ENCODE measurements around the gene PDK2.

The PDK2 gene

DNA sequence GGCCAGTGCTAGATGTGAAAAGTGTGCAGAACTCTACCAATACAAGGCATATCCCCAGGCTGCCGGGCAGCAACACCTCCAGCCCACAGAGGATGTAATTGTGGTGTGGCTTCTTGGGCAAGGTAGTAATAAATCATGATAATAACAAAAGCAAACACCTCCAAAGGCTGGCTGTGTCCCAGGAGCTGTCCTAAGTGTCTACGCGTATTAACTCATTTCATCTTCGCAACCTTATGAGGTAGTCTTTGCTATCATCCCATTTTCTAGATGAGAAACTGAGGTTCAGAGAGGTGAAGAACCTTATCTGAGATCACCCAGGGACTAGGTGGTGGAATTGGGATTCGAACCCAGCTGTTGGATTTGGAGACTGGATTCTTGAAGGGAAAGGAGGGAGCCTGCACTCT lies 5.3 kb downstream of the PDK2 start:
- DNase-seq (ENCODE audit: low read depth in 2 of 2), result no peak

DNA sequence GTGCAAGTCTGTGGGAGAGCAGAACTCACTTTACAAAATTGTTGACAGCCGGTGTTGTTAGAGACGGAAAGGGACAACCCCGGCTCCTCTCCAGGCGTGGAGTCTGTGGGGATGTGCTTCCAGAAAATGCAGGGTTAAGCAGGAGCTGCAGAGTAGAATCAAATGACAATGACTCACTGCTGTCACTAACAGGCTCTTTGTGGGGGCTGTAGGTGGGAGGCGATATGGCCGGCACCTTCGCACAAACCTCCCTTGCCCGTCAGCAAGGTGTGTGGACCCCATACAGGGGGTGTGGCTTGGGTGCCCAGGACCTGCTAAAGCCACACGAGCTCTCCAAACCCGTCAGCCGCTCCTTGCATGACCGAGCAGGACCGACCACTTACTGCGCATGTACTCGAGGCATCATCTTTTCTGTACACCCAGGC lies 5.8 kb downstream of the PDK2 start:
- DNase-seq (ENCODE audit: low read depth in 2 of 2), result no peak

DNA sequence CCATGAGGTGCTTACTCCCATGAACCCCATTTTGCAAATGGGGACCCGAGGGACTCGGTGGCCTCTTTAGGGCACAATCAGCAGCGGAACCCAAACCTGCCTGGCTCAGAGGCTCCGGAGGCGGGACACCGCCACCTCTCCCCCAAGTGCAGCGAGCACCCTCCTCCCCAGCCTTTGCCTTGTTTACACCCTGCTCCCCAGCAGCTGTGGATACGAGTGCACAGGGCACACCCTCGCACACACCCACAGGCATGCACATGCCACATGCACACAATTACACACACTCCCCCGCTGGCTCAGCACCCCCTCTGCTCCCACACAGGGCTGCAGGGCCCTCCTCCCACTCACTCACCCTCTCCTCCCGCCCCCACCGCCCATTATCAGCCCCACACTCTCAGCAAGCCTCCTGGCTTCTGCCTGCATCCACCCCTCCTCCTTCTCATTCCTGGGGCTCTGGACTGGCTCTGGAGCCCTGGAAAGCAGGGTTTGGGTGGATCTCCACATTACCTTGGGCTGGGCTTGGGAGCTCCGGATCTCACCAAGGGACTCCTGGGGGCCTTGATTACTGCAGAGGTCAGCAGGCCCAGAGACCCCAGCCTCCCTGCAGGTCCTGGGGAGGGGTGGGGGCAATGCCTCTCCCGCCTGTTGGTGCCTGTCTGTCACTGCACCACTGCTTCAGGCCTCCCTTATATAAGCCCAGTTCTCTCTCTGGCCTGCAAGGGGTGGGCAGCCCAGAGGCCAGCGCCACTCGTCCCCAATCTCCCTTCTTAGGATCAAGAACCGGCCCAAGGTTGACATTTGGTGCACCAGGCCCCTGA lies 6.4 kb downstream of the PDK2 start:
- peak in 1 of 2 experiments; percentile 29 for DNase-seq (ENCODE audit: low read depth in 2 of 2)

DNA sequence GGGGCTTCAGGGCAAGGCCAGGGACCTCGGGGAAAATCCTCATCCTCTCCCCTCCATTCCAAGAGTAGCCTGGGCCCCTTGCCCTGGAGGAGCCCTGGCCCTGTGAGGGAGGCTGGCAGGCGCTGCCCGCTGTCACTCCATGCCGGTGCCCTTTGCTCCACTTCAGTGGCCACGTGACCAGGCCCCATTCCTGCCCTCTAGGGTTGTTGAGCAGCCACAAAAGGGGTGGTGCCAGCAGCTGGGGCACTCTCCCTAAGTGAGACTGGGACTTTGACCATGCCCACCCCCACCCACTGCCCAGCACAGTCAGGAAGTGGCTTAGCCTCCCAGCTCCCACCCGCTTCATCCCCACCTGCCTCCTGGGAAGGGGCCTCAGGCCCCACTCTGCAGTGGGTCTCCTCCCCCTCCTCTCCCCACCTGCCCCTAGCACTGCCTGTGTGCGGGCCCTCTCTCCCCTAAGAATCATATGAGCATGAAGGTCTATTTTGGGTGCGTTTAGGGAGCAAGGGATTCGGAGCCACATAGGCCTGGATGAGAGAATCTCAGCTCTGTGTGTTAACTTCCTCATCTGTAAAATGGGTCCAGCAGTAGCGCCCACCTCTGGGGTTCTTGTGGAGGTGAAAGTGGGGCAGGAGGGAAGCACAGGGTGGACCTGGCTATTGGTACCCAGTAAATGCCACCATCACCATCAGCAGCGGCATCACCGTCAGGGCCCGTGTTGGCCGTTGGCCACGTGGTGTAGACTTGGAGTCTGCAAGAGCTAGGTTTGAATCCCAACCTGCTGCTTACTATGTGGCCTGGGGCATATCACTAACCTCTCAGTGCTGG lies 7.2 kb downstream of the PDK2 start:
- DNase-seq (ENCODE audit: low read depth in 2 of 2), result no peak

DNA sequence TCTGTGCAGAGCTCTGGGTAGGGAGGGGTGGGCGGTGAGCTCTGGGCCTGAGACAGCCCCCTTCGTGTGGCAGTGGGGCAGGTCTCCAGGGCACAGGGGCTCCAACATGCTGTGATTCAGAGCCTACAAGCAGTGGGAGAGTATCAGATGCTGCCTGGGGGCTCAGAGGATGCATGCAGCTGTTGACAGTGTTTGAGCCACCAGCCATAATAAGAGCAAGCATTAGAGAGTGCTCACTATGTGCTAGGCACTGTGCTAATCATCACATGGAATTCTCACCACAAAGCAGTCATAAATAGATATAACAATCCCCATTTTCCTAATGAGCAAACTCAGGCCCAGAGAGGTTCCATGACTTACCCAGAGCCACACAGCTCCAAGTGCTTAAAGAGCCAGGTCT lies 8.1 kb downstream of the PDK2 start:
- no peak for DNase-seq (ENCODE audit: low read depth in 2 of 2)

DNA sequence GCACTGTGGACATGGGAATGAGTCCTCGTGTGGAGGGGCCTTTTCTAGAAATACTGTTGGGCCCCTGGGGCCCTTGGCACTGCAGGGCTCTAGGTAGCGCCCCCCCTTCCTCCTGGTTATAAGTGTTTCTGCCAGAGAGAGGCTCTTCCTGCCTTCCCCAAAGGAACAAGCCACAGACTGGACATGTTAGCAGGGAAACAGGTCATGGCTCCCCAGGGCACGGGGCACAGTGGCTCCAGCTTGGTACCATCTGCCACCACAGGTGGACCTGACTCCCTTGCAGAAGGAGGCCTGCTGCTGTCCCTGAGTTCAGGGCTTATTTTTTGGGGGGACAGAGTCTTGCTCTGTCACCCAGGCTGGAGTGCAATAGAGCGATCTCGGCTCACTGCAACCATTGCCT lies 8.8 kb downstream of the PDK2 start:
- no peak for DNase-seq (ENCODE audit: low read depth in 2 of 2)

DNA sequence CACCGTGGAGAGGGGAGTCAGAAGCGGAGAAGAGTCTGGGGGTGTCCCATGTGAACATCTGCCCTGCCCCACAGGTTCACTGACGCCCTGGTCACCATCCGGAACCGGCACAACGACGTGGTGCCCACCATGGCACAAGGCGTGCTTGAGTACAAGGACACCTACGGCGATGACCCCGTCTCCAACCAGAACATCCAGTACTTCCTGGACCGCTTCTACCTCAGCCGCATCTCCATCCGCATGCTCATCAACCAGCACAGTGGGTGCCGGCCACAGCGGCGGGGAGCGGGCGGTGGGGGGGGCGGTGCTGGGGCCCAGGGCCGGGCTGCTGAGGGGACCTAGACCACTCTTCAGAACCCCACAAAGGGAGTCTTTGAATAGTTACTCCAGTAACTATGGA lies 10.7 kb downstream of the PDK2 start:
- DNase-seq (ENCODE audit: low read depth in 2 of 2), result no peak

DNA sequence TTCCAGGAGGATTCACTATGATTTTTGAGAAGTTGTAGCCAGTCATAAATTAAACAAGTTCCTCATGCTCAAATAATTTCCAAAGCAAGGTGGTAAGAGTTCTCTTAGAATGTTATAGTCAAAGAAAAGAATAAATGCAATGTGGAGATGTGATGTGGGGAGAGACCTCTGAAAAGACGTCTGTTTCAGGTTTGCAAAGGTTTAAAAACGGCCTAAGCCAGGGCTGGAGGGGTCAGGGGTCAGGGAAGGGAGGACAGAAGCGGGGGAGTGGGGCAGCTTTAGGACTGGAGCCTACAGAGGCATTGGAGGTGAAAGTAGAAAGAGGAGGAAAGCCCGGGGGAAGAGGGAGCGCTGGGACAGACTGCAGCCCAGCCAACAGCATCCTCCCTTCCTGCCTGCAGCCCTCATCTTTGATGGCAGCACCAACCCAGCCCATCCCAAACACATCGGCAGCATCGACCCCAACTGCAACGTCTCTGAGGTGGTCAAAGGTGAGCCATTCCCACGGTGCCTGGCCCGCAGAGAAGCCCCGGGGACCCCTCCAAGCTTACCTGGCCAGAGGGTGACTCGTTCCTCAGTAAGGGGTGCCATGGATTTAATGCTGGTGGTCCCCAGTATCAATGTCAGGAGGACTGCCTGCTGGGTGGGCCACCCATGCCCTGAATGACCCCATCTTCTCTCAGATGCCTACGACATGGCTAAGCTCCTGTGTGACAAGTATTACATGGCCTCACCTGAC lies 11.4 kb downstream of the PDK2 start:
- DNase-seq (ENCODE audit: low read depth in 2 of 2), result no peak

DNA sequence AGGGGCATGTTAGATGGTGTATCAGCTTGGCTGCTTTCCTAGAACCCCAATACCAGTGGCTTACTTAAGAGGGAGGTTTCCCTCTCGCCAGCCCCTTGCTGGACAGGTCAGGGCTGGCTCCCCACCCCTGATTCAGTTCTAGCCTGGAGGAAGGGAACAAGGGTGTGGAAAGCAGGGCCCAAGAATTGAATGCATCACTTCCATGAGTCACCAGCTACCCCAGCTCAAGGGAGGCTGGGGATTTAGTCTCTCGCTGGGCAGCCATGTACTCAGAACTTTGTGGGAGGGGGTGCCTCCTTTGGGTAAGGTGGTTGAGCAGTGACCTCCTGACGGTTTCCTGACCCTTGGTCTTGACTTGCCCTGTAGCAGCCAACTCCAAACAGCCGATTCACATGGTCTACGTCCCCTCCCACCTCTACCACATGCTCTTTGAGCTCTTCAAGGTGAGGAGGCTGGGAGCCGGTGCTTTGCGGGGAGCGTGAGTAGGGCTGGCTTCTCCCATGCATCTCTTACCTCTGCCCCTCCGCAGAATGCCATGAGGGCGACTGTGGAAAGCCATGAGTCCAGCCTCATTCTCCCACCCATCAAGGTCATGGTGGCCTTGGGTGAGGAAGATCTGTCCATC lies 12.8 kb downstream of the PDK2 start:
- DNase-seq (ENCODE audit: low read depth in 2 of 2), result no peak

DNA sequence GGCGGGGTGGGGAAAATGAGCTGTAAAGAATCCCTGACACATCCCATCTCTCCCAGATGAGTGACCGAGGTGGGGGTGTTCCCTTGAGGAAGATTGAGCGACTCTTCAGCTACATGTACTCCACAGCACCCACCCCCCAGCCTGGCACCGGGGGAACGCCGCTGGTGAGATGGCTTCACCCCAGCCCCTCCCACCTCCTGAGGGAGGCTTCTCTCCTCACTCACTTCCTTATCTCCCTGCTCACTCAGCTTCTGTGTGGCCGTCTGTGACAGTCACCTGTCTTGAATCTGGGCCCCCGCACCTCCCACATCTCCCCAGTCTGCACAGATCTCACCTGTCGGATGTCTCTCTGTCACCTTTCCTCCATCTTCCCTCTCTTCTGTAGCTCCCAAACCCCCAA lies 13.4 kb downstream of the PDK2 start:
- no peak for DNase-seq (ENCODE audit: low read depth in 2 of 2)

DNA sequence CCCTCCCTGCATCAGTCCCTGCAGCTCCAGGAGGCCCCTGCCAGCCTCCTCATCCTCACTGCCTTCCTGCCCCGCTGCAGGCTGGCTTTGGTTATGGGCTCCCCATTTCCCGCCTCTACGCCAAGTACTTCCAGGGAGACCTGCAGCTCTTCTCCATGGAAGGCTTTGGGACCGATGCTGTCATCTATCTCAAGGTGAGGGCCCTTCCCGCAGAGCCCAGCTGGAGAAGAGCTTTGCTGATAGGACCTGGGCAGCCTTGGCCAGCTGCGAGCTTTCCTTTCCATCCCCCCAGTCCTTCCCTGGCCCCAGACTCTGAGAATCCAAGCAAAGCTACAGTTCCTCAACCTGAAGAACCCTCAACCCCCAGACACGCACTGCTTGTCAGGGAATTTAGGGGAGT lies 14.1 kb downstream of the PDK2 start:
- no peak for DNase-seq (ENCODE audit: low read depth in 2 of 2)

DNA sequence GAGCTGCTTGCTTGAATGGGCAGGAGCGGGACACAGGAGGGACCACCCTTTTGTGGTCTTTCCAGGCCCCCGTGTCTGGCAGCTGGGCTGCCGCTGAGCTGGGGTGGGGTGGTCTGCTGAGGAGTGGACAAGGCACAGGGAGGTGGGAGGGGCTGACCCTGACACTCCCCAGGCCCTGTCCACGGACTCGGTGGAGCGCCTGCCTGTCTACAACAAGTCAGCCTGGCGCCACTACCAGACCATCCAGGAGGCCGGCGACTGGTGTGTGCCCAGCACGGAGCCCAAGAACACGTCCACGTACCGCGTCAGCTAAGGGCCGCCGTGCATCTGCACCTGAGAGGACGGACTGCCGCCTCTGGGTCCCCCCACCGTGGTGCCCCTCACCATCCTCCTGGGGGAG lies 14.6 kb downstream of the PDK2 start:
- no peak for DNase-seq (ENCODE audit: low read depth in 2 of 2)

DNA sequence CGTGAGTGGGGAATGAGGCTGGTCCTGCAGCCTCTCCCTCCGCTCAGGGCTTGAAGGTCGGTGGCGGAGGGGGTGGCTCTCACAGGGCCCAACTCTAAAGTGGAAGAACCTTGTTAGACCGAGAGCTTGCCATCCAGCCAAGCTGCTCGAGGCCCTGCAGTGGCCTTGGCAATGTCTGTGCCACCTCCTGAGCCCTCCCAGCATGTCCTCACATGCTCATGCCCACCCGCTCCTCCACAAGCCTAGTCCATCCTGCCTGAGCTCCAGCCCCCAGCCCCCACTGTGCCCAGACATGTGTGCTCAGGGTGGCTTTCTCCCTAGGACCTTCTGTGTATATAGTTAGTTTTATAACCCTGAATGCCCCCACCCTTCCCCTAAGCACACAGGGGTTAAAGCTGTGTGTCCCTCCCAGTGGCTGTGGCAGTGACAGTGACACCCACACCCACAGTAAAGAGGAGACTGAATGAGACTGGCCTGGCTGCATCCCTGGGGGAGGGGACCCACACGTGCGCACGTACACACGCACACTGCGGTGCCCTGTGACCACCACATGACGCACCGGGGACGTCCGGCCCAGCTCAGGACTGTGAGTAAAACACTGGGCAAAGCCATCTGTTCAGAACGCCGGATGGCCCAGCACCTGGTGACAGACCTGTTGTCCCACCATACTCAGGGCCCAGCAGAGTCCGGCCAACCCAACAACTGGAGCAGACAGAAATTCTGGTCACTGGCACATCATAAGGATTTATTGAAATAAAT lies 15.6 kb downstream of the PDK2 start:
- no peak for DNase-seq (ENCODE audit: low read depth in 2 of 2)

DNA sequence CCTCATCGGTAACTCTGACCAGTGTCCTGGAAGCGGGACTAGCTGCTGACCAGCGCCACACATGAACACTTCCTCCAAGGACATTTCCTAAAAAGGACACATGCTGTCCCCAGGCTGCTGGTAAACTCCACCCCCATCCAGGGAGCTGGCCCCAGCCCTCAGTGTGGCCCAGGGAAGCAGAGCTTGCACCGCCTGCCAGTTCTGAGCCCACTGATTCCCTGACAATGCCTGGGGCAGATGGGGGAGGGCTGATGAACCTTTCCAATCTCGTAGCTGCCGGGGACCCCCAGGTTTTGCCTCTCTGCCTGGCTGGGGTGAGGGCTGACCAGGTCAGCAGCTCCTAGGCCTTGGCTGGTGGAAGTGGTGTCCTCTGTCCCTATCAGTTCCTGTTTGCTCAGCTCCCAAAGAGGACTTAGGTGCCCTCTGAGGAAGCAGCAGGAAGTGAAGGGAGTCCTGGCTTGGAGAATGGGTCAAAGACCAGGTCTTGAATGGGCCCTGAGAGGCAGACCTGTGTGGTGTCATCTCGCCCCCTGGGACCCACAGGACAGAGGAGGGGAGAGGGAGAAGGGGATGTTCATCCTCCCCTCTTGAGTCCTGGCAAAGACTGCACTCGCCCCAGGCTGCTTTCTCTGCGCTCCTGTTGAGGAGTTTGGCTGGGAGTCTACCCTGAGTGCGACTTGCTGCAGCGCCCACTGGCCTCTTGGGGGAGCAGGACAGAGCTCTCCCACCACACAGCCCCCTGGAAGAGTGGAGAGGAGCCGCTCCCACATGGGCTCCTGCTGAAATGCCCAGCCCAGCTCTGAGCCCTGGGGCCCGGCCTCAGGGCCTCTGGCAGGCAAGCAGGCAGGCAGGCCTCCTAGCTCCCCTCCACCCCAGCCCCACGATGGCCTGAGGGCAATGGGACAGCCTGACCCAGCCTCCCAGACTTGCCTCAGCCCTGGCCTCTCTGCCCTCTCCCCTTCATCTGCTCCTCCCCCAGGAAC lies 16.8 kb downstream of the PDK2 start:
- no peak for DNase-seq (ENCODE audit: low read depth in 2 of 2)

DNA sequence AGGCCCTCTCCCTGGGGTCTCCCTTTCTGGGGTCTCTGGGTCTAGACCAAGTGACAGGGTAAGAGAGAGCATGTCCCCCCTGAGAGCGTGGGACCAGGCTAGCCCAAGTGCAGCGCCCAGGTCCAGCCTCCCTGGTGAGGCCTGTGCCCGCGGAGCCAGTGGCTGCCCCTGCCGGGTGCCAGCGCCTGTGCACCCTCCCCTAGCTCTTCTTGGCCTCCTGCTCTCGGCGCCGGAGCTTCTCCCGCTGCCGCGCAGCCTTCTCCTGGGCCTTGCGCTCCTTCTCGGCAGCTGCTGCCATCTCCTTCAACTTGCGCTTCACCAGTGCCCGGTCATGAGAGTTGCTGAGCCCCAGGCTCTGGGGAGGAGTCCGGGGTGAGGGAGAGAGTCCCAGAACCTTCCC lies 17.5 kb downstream of the PDK2 start:
- DNase-seq (ENCODE audit: low read depth in 2 of 2), result no peak

DNA sequence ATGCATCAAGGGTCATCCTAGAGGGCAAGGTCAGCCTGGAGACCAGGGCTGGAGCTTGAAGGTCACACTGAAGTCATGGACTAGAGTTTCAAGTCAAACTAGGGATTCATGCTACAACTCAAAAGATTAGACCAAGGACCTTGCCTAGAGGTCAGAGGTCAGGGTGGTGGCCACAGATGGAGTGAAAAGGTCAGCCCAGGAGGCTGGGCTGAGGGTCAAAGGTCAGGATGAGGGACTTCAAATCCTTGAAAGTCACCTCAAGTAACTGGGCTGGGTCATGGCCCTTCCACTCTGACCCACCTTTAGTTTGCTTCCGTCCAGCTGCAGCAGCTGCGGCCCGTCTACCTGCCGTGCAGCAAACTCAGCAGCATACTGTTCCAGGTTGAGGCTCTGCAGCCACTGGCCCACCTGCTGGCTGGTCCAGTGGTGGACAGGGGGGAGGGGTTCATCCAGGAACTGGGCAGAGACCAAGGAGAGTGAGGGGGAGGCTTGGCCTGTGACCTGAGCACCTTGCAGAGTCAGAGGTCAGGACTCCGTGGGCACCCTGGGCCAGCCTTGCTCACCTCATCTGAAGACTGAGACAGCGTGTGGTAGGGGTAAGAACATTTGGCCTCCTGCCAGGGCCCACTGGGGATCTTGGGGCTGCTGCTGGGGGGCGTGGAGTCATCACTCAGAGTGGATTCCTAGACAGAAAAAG lies 18.6 kb downstream of the PDK2 start:
- no peak for DNase-seq (ENCODE audit: low read depth in 2 of 2)

DNA sequence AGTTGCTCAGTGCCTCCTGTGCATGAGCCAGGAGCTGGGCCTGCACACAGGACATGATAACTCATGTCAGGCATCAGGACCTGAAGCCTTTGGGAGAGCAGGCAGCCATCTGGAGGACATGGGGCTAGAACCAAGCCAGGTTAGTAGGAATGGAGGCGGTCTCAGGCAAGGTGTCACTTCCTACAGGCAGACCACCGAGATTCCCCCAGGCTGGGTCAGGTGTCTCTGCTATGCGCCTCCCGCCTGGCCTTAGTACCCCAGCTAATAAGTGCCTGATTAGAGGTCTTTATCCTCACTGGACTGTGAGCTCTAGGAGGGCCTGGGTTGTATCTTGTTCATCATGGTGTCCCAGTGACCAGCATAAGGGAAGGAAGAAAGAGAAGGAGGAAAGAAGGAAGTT lies 19.2 kb downstream of the PDK2 start:
- no peak for DNase-seq (ENCODE audit: low read depth in 2 of 2)

DNA sequence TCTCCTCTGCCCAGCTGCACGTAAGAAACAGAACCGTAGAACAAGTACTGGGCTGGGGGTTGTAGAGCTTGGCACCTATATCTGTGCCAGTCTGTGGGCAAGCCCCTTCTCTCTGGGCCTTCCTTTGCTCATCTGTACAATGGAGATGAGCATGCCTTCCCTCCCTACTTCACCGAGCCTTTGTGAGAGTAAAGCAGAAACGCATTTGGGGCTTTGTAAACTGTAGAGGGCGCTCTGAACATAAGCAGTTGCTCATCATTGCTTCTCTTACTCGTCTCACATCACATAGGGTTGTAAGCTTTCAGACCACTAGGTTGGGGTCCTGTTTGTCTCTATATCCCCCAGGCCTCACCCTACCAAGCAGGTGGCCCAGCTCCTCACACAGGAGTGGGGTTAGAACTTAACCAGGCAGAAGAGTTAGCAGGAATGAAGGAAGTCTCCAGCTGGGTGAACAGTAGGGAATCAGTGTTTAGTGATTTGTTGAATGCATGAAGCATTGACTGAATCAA lies 19.8 kb downstream of the PDK2 start:
- DNase-seq (ENCODE audit: low read depth in 2 of 2), result no peak

DNA sequence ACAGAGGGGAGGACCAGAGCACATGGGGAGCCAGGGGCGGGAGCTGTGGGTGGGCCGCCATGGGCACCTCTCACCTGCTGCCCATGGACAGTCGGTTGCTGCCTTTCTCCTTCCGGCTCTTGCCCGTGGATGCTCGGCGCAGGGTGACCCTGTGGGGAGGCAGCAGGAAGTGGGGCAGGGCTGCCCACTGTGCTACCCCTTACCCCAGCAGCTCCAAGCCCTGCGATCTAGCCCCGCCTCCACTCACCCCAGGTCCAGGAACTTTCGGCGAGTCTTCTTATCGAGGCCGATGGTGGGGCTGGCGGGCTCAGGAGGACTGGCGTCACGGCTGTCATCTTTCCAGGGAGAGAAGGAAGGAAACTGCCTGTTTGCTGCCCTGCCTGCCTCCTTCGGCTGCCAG lies 20.6 kb downstream of the PDK2 start:
- no peak for DNase-seq (ENCODE audit: low read depth in 2 of 2)
